K562 (cell line): ENCODE data around the gene C2CD5. TPM values are rescaled to one million over a fixed set of nuclear protein-coding genes. Genes with fewer than 3 reads are reported as not detected.

Source experiments
- CHD2 ChIP-seq: IDR thresholded peaks from 2 replicates; pipeline ENCODE4 v1.6.1; 2011; ENCODE audit warnings: low read depth, low read length
- CHD7 ChIP-seq: fragments of 200-600 bp; sonication (generic); IDR thresholded peaks from one replicate; pipeline ENCODE4 v1.6.1; 2012; ENCODE audit warnings: mild to moderate bottlenecking, low read depth, low read length, inconsistent platforms
- RBFOX2 ChIP-seq: fragments of 200-400 bp; formaldehyde crosslinking; IDR thresholded peaks from 2 replicates; pipeline ENCODE4 v1.6.1; 2017; ENCODE audit warnings: low read depth, mild to moderate bottlenecking, low read length, moderate library complexity
- SMAD2 ChIP-seq: fragments of 150-350 bp; IDR thresholded peaks from 2 replicates; pipeline ENCODE4 v1.6.1; 2014; ENCODE audit warnings: low read depth, mild to moderate bottlenecking, low read length
- TFAP4 ChIP-seq: sonication (generic); formaldehyde crosslinking; IDR thresholded peaks from 2 replicates; pipeline ENCODE4 v1.8.0; 2022; ENCODE audit warnings: missing genetic modification reagents, mild to moderate bottlenecking, moderate library complexity, borderline replicate concordance
- WHSC1 ChIP-seq: IDR thresholded peaks from one replicate; pipeline ENCODE4 v1.6.1; 2012; ENCODE audit warnings: low read length, control low read depth, inconsistent platforms
- ZNF586 ChIP-seq: fragments of 450-650 bp; formaldehyde crosslinking; conservative IDR thresholded peaks from 2 replicates; pipeline ENCODE4 v1.4.0; 2020; ENCODE audit warnings: mild to moderate bottlenecking, moderate library complexity
- polyA plus RNA-seq, 8 experiments: library from polyadenylated mRNA; depleted of rRNA in 4 of 8; stranded (reverse) in 5 of 8; unstranded in 3 of 8; fragments of >200 nt; fragmentation: Nextera tagmentation in 2 of 8; fragmentation: Illumina TruSeq in 1 of 8; extraction: Ambion mirVana in 2 of 8; extraction: Trizol in 1 of 8; gene quantifications; 2 replicates each; pipeline versions ENCODE4 v1.2.1 to v1.2.3, GENCODE V29; 2011 to 2014; ENCODE audit warnings: inconsistent platforms in 1 of 8, missing spikeins in 1 of 8
- total RNA-seq, 7 experiments: library from RNA; depleted of rRNA in 6 of 7; stranded (reverse); fragments of >200 nt in 6 of 7; fragmentation: Illumina TruSeq in 2 of 7; extraction: Trizol in 2 of 7; gene quantifications; 2 replicates each; pipeline versions ENCODE4 v1.2.1 to v1.2.3, GENCODE V29; 2011 to 2021; ENCODE audit warnings: low replicate concordance in 1 of 7
- TF ChIP-seq, protein P1 (sequence below): fragments of 450-650 bp; IDR thresholded peaks from 2 replicates; pipeline ENCODE4 v1.6.1; 2018; ENCODE audit warnings: mild to moderate bottlenecking, low read depth; ENCODE audit not compliant: partially characterized antibody
- TF ChIP-seq, protein P2 (sequence below), 2 experiments: fragments of 450-650 bp; IDR thresholded peaks; 2 replicates each; pipeline ENCODE4 v1.6.1; 2018; ENCODE audit warnings: mild to moderate bottlenecking in 2 of 2, low read depth in 1 of 2; ENCODE audit not compliant: partially characterized antibody in 2 of 2

The C2CD5 gene
- total and polyA plus RNA-seq, 9 of the 15 experiments (the other 6 are each of a cell fraction or from before 2014, with no cell fraction given) = 5.1 to 24.1 (median 14.3) TPM

- no peak for TF ChIP-seq CHD7
- TF ChIP-seq RBFOX2 = no peak
- no peak for TF ChIP-seq ZNF586
- no peak for TF ChIP-seq WHSC1
- TF ChIP-seq CHD2 = no peak
- no peak for TF ChIP-seq SMAD2
- TF ChIP-seq, protein P1, sequence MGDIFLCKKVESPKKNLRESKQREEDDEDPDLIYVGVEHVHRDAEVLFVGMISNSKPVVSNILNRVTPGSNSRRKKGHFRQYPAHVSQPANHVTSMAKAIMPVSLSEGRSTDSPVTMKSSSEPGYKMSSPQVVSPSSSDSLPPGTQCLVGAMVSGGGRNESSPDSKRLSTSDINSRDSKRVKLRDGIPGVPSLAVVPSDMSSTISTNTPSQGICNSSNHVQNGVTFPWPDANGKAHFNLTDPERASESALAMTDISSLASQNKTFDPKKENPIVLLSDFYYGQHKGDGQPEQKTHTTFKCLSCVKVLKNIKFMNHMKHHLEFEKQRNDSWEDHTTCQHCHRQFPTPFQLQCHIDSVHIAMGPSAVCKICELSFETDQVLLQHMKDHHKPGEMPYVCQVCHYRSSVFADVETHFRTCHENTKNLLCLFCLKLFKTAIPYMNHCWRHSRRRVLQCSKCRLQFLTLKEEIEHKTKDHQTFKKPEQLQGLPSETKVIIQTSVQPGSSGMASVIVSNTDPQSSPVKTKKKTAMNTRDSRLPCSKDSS = no peak
- TF ChIP-seq, protein P2, sequence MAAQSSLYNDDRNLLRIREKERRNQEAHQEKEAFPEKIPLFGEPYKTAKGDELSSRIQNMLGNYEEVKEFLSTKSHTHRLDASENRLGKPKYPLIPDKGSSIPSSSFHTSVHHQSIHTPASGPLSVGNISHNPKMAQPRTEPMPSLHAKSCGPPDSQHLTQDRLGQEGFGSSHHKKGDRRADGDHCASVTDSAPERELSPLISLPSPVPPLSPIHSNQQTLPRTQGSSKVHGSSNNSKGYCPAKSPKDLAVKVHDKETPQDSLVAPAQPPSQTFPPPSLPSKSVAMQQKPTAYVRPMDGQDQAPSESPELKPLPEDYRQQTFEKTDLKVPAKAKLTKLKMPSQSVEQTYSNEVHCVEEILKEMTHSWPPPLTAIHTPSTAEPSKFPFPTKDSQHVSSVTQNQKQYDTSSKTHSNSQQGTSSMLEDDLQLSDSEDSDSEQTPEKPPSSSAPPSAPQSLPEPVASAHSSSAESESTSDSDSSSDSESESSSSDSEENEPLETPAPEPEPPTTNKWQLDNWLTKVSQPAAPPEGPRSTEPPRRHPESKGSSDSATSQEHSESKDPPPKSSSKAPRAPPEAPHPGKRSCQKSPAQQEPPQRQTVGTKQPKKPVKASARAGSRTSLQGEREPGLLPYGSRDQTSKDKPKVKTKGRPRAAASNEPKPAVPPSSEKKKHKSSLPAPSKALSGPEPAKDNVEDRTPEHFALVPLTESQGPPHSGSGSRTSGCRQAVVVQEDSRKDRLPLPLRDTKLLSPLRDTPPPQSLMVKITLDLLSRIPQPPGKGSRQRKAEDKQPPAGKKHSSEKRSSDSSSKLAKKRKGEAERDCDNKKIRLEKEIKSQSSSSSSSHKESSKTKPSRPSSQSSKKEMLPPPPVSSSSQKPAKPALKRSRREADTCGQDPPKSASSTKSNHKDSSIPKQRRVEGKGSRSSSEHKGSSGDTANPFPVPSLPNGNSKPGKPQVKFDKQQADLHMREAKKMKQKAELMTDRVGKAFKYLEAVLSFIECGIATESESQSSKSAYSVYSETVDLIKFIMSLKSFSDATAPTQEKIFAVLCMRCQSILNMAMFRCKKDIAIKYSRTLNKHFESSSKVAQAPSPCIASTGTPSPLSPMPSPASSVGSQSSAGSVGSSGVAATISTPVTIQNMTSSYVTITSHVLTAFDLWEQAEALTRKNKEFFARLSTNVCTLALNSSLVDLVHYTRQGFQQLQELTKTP (IDR thresholded peaks at IDR 0.05; ENCODE audit: low read depth in 1 of 2, partially characterized antibody in 2 of 2) = no peak
- TF ChIP-seq TFAP4 (CRISPR knock-in tag) = no peak
Measured at GRCh38 chr12:22526836-22527235, 17.5 kb downstream of the C2CD5 start (continued).
